Measurements from ENCODE around the gene CYP46A1.

CYP46A1 gene

GRCh38 chr14:99742074-99742473 is 58.0 kb downstream of the CYP46A1 start:
- TF ChIP-seq GABPA (IDR thresholded peaks at IDR 0.05; ENCODE audit: low read depth) (no peak), SPI1 (IDR thresholded peaks at IDR 0.05; ENCODE audit: borderline replicate concordance, low read depth) (no peak), POLR2AphosphoS5 (IDR thresholded peaks at IDR 0.05; ENCODE audit: low read depth) (no peak)
- no peak for DNase-seq (ENCODE audit: low read depth in 1 of 2, low spot score in 1 of 2)
- Histone ChIP-seq H3K27me3 (ENCODE audit: insufficient read depth, poor library complexity, severe bottlenecking) (peaks cover 26% of the 10 kb centered on the region), H3K27ac (replicated peaks) (no peak overlapping the region), H3K4me3 (replicated peaks; ENCODE audit: insufficient read depth, low read length) (no peak overlapping the region)

GRCh38 chr14:99742509-99743487 is 58.7 kb downstream of the CYP46A1 start:
- no peak for TF ChIP-seq GABPA (IDR thresholded peaks at IDR 0.05; ENCODE audit: low read depth)
- H3K27ac ChIP-seq (replicated peaks) = no peak overlapping the region
- peaks cover 19% of the 10 kb centered on the region for H3K27me3 ChIP-seq (ENCODE audit: insufficient read depth, poor library complexity, severe bottlenecking)
- no peak for DNase-seq (ENCODE audit: low read depth in 1 of 2, low spot score in 1 of 2)
- H3K4me3 ChIP-seq (replicated peaks; ENCODE audit: insufficient read depth, low read length) = no peak overlapping the region

- Histone ChIP-seq H3K27me3 (ENCODE audit: insufficient read depth, poor library complexity, severe bottlenecking) (peaks cover 10% of the 10 kb centered on the region), H3K4me3 (replicated peaks; ENCODE audit: insufficient read depth, low read length) (no peak overlapping the region), H3K27ac (replicated peaks) (no peak overlapping the region)
- DNase-seq (ENCODE audit: low read depth in 1 of 2, low spot score in 1 of 2) = no peak
- TF ChIP-seq REST (IDR thresholded peaks at IDR 0.05; ENCODE audit: insufficient replicate concordance, low read depth) = no peak
- no peak for TF ChIP-seq CTCF (IDR thresholded peaks at IDR 0.05; ENCODE audit: insufficient read depth, low read length)
- TF ChIP-seq SPI1 (IDR thresholded peaks at IDR 0.05; ENCODE audit: borderline replicate concordance, low read depth) = no peak
- TF ChIP-seq GABPA (IDR thresholded peaks at IDR 0.05; ENCODE audit: low read depth) = no peak
- no peak for TF ChIP-seq POLR2AphosphoS5 (IDR thresholded peaks at IDR 0.05; ENCODE audit: low read depth)
Measured at GRCh38 chr14:99744199-99744872, 60.2 kb downstream of the CYP46A1 start.

- no peak for TF ChIP-seq POLR2AphosphoS5 (IDR thresholded peaks at IDR 0.05; ENCODE audit: low read depth)
- TF ChIP-seq SPI1 (IDR thresholded peaks at IDR 0.05; ENCODE audit: borderline replicate concordance, low read depth) = no peak
- no peak for TF ChIP-seq REST (IDR thresholded peaks at IDR 0.05; ENCODE audit: insufficient replicate concordance, low read depth)
- TF ChIP-seq GABPA (IDR thresholded peaks at IDR 0.05; ENCODE audit: low read depth) = no peak
- no peak for TF ChIP-seq CTCF (IDR thresholded peaks at IDR 0.05; ENCODE audit: insufficient read depth, low read length)
- Histone ChIP-seq H3K4me3 (replicated peaks; ENCODE audit: insufficient read depth, low read length) (no peak overlapping the region), H3K27me3 (ENCODE audit: insufficient read depth, poor library complexity, severe bottlenecking) (peaks cover 10% of the 10 kb centered on the region), H3K27ac (replicated peaks) (no peak overlapping the region)
- DNase-seq (ENCODE audit: low read depth in 1 of 2, low spot score in 1 of 2) = no peak
Measured at GRCh38 chr14:99744873-99745224, 60.8 kb downstream of the CYP46A1 start.
